ENCODE results near the gene H3-3A. TPM values are rescaled to one million over a fixed set of nuclear protein-coding genes. Genes with fewer than 3 reads are reported as not detected.

H3-3A gene
- total RNA-seq, 4 donors from 2014 or later = 319 to 384 (median 350) TPM

- TF ChIP-seq POLR2A (IDR thresholded peaks at IDR 0.05; ENCODE audit: low read depth) = no peak
- no peak for TF ChIP-seq POLR2AphosphoS5 (IDR thresholded peaks at IDR 0.05)
- Histone ChIP-seq H3K4me1 (peaks cover 28 to 31% (median 30%) of the 10 kb centered on the region in 4 donors), H3K27me3 (no peaks in the 10 kb centered on the region), H3K36me3 (no peaks in the 10 kb centered on the region), H3K9me3 (no peaks in the 10 kb centered on the region), H3K27ac (replicated peaks in 1 of 4) (peak overlapping the region in 3 of 4 donors; percentile 96 to 100 (median 99)), H3K4me3 (no peak overlapping the region)
- WGBS = 78% methylated on average over 3 of the region's 3 CpGs
- intact Hi-C loops (cut with DNase I) = no loop called here
- DNase-seq (ENCODE audit: extremely low spot score) = no peak
Observed at GRCh38 chr1:226107471-226108460, 45.2 kb downstream of the H3-3A start.

- intact Hi-C loops (cut with DNase I) = no loop called here
- no peaks in the 10 kb centered on the region for H3K27me3 ChIP-seq
- H3K27ac ChIP-seq (replicated peaks in 1 of 4) = peak overlapping the region; percentile 96 to 100 (median 98)
- WGBS = 13% methylated on average over 21 of the region's 23 CpGs
- H3K36me3 ChIP-seq = no peaks in the 10 kb centered on the region
- H3K4me1 ChIP-seq = peaks cover 28 to 31% (median 30%) of the 10 kb centered on the region in 4 donors
- TF ChIP-seq EP300 (IDR thresholded peaks at IDR 0.05) (no peak), POLR2AphosphoS5 (IDR thresholded peaks at IDR 0.05) (peak in 1 of 2 donors; percentile 18), CTCF (IDR thresholded peaks at IDR 0.05) (peak in 1 of 3 experiments; percentile 15)
- H3K4me3 ChIP-seq = peak overlapping the region; percentile 66 to 88 (median 80)
- DNase-seq (ENCODE audit: extremely low spot score) = no peak
- no peaks in the 10 kb centered on the region for H3K9me3 ChIP-seq
Observed at GRCh38 chr1:226108935-226109828, 46.7 kb downstream of the H3-3A start.

GRCh38 chr1:226109829-226110248 is 47.3 kb downstream of the H3-3A start:
- peak; percentile 95 for DNase-seq (ENCODE audit: extremely low spot score)
- peaks cover 28 to 31% (median 30%) of the 10 kb centered on the region in 4 donors for H3K4me1 ChIP-seq
- peak overlapping the region; percentile 66 to 88 (median 80) for H3K4me3 ChIP-seq
- H3K36me3 ChIP-seq = no peaks in the 10 kb centered on the region
- H3K9me3 ChIP-seq = no peaks in the 10 kb centered on the region
- intact Hi-C loops (cut with DNase I) = no loop called here
- peak; percentile 39 to 46 for TF ChIP-seq POLR2AphosphoS5 (IDR thresholded peaks at IDR 0.05)
- no peak for TF ChIP-seq EP300 (IDR thresholded peaks at IDR 0.05)
- TF ChIP-seq POLR2A (IDR thresholded peaks at IDR 0.05; ENCODE audit: low read depth) = no peak
- no peaks in the 10 kb centered on the region for H3K27me3 ChIP-seq
- WGBS = 0% methylated on average over 8 of the region's 57 CpGs
- peak overlapping the region; percentile 96 to 100 (median 98) for H3K27ac ChIP-seq (replicated peaks in 1 of 4)

- H3K4me1 ChIP-seq = peaks cover 28 to 31% (median 30%) of the 10 kb centered on the region in 4 donors
- 0% methylated on average over 13 of the region's 73 CpGs for WGBS
- H3K4me3 ChIP-seq = peak overlapping the region; percentile 66 to 88 (median 80)
- intact Hi-C loops (cut with DNase I) = no loop called here
- no peaks in the 10 kb centered on the region for H3K27me3 ChIP-seq
- TF ChIP-seq POLR2AphosphoS5 (IDR thresholded peaks at IDR 0.05) = peak in 1 of 2 donors; percentile 27
- TF ChIP-seq CTCF (IDR thresholded peaks at IDR 0.05) = no peak
- peak; percentile 46 for TF ChIP-seq EP300 (IDR thresholded peaks at IDR 0.05)
- TF ChIP-seq POLR2A (IDR thresholded peaks at IDR 0.05; ENCODE audit: low read depth) = peak; percentile 27
- H3K9me3 ChIP-seq = no peaks in the 10 kb centered on the region
- no peak for DNase-seq (ENCODE audit: extremely low spot score)
- peak overlapping the region; percentile 96 to 100 (median 98) for H3K27ac ChIP-seq (replicated peaks in 1 of 4)
- H3K36me3 ChIP-seq = no peaks in the 10 kb centered on the region
Observed at GRCh38 chr1:226110249-226111097, 48.0 kb downstream of the H3-3A start.

Measured in esophagus muscularis mucosa (tissue), 4 donors.